ENCODE data around the gene TRABD2A. TPM values are rescaled to one million over a fixed set of nuclear protein-coding genes. Genes with fewer than 3 reads are reported as not detected.
A peak's percentile ranks its signal among the peaks of the same experiment; 100 is the strongest.

The TRABD2A gene
- total and polyA plus RNA-seq, 2 of the 13 experiments (the other 11 are each of a cell fraction or from before 2014, with no cell fraction given) = 0.15 TPM; not detected in 1

DNA sequence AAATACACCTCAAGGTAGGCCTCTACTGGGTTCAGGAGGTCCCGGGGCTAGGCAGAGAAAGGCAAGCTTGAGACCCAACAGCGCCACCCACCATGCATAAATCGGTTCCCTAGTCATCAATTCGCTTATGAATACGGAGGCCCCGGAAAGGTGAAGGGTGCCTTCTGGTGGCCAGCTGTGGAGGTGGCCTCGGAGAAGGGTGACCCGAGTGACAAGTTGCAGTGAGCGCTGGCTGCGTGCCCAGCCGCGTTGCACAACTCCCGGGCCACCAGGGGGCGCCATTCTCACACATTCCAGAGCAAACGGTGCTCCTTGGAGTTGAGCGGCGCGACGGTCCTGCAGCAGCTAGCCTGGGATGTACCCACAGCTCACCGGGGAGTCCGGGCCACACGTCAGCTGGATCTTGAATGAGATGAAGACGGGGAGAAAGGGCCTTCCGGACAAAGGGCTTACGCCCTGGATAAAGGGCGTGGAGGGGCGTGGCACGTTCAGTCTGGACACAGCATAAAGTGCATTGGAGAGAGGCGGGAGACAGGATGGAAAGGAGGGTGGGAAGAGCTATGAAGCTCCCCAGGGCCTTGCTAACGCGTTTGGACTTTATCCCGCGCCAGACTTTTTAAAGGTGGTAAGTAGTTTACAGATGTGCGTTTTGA, 45.0 kb upstream of the TRABD2A start (continued):
- TF ChIP-seq, protein P1, sequence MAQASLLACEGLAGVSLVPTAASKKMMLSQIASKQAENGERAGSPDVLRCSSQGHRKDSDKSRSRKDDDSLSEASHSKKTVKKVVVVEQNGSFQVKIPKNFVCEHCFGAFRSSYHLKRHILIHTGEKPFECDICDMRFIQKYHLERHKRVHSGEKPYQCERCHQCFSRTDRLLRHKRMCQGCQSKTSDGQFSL (CRISPR knock-in tag; IDR thresholded peaks at IDR 0.05) = no peak
- TF ChIP-seq ZNF317 (CRISPR knock-in tag; IDR thresholded peaks at IDR 0.05) (peak; percentile 90), ZNF33B (CRISPR knock-in tag; IDR thresholded peaks at IDR 0.05) (peak; percentile 94; the same call in 1 of the 2 replicates), BORCS8-MEF2B (CRISPR knock-in tag; IDR thresholded peaks at IDR 0.05) (peak; percentile 83), ZNF768 (CRISPR knock-in tag; IDR thresholded peaks at IDR 0.05) (peak; percentile 81), AGO2 (optimal IDR thresholded peaks at IDR 0.05; ENCODE audit: low read depth, low read length) (no peak), KLF15 (CRISPR knock-in tag; IDR thresholded peaks at IDR 0.05; ENCODE audit: borderline replicate concordance) (no peak), ZNF776 (CRISPR knock-in tag; IDR thresholded peaks at IDR 0.05) (no peak; the same call in none of the 2 replicates), TSC22D2 (CRISPR knock-in tag; IDR thresholded peaks at IDR 0.05; ENCODE audit: borderline replicate concordance) (peak; percentile 69), REXO4 (CRISPR knock-in tag; IDR thresholded peaks at IDR 0.05; ENCODE audit: borderline replicate concordance) (no peak)
- TF ChIP-seq, protein P2, sequence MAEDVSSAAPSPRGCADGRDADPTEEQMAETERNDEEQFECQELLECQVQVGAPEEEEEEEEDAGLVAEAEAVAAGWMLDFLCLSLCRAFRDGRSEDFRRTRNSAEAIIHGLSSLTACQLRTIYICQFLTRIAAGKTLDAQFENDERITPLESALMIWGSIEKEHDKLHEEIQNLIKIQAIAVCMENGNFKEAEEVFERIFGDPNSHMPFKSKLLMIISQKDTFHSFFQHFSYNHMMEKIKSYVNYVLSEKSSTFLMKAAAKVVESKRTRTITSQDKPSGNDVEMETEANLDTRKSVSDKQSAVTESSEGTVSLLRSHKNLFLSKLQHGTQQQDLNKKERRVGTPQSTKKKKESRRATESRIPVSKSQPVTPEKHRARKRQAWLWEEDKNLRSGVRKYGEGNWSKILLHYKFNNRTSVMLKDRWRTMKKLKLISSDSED (CRISPR knock-in tag; IDR thresholded peaks at IDR 0.05) = no peak
- TF ChIP-seq, protein P3, sequence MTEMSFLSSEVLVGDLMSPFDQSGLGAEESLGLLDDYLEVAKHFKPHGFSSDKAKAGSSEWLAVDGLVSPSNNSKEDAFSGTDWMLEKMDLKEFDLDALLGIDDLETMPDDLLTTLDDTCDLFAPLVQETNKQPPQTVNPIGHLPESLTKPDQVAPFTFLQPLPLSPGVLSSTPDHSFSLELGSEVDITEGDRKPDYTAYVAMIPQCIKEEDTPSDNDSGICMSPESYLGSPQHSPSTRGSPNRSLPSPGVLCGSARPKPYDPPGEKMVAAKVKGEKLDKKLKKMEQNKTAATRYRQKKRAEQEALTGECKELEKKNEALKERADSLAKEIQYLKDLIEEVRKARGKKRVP (CRISPR knock-in tag; IDR thresholded peaks at IDR 0.05) = peak in 1 of 2 experiments; percentile 86; a peak in 2 of 4 replicates
- TF ChIP-seq, protein P4, sequence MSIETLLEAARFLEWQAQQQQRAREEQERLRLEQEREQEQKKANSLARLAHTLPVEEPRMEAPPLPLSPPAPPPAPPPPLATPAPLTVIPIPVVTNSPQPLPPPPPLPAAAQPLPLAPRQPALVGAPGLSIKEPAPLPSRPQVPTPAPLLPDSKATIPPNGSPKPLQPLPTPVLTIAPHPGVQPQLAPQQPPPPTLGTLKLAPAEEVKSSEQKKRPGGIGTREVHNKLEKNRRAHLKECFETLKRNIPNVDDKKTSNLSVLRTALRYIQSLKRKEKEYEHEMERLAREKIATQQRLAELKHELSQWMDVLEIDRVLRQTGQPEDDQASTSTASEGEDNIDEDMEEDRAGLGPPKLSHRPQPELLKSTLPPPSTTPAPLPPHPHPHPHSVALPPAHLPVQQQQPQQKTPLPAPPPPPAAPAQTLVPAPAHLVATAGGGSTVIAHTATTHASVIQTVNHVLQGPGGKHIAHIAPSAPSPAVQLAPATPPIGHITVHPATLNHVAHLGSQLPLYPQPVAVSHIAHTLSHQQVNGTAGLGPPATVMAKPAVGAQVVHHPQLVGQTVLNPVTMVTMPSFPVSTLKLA (IDR thresholded peaks at IDR 0.05) = 0 out of 2 replicates have a peak, but pooled peaks have one; percentile 14
- TF ChIP-seq, protein P5, sequence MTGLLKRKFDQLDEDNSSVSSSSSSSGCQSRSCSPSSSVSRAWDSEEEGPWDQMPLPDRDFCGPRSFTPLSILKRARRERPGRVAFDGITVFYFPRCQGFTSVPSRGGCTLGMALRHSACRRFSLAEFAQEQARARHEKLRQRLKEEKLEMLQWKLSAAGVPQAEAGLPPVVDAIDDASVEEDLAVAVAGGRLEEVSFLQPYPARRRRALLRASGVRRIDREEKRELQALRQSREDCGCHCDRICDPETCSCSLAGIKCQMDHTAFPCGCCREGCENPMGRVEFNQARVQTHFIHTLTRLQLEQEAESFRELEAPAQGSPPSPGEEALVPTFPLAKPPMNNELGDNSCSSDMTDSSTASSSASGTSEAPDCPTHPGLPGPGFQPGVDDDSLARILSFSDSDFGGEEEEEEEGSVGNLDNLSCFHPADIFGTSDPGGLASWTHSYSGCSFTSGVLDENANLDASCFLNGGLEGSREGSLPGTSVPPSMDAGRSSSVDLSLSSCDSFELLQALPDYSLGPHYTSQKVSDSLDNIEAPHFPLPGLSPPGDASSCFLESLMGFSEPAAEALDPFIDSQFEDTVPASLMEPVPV (CRISPR knock-in tag; IDR thresholded peaks at IDR 0.05) = peak; percentile 71; the same call in 1 of the 2 replicates
